Fibroblast of lung (primary cell): ENCODE measurements around the gene CELF2. TPM values are rescaled to one million over a fixed set of nuclear protein-coding genes. Genes with fewer than 3 reads are reported as not detected.

Experiments
- DNase-seq, 2 donors: peaks; one replicate each; pipeline versions ENCODE4 v3.0.0 to v3.0.0-alpha.2; 2010; ENCODE audit warnings: low read depth in 2 of 2
- H2AFZ ChIP-seq: 2 replicates; pipeline ENCODE4 v1.5.1; 2012; ENCODE audit warnings: low read length, control low read depth, inconsistent platforms
- H3K27ac ChIP-seq: 2 replicates; pipeline ENCODE4 v1.5.1; 2011; ENCODE audit warnings: low read length, control low read depth; ENCODE audit not compliant: insufficient read depth
- H3K27me3 ChIP-seq: 2 replicates; pipeline ENCODE4 v1.5.1; 2011; ENCODE audit warnings: mild to moderate bottlenecking, low read length; ENCODE audit not compliant: control insufficient read depth, insufficient read depth
- H3K36me3 ChIP-seq: 2 replicates; pipeline ENCODE4 v1.5.1; 2011; ENCODE audit warnings: low read length; ENCODE audit not compliant: control insufficient read depth, insufficient read depth
- H3K4me1 ChIP-seq: 2 replicates; pipeline ENCODE4 v1.5.1; 2011; ENCODE audit warnings: low read length; ENCODE audit not compliant: control insufficient read depth, insufficient read depth; ENCODE audit errors: extremely low read depth
- H3K4me2 ChIP-seq: 2 replicates; pipeline ENCODE4 v1.5.1; 2011; ENCODE audit warnings: low read length, control low read depth; ENCODE audit not compliant: insufficient read depth; ENCODE audit errors: extremely low read depth
- H3K4me3 ChIP-seq, 4 experiments: fragments of 200-600 bp in 1 of 4; sonication (generic) in 1 of 4; replicated peaks in 1 of 4; 2 replicates each; pipeline ENCODE4 v1.5.1; 2011 to 2016; ENCODE audit warnings: low read length in 4 of 4, low read depth in 3 of 4, mild to moderate bottlenecking in 3 of 4, control low read depth in 2 of 4, inconsistent platforms in 1 of 4, mixed read lengths in 1 of 4; ENCODE audit not compliant: insufficient read depth in 1 of 4; ENCODE audit errors: control extremely low read depth in 1 of 4
- H3K79me2 ChIP-seq: 2 replicates; pipeline ENCODE4 v1.5.1; 2012; ENCODE audit warnings: mild to moderate bottlenecking, low read length, inconsistent platforms; ENCODE audit not compliant: control insufficient read depth, insufficient read depth
- H3K9ac ChIP-seq: 2 replicates; pipeline ENCODE4 v1.5.1; 2011; ENCODE audit warnings: mild to moderate bottlenecking, low read length, control low read depth; ENCODE audit not compliant: insufficient read depth
- H3K9me3 ChIP-seq: 2 replicates; pipeline ENCODE4 v1.5.1; 2012; ENCODE audit warnings: low read depth, low read length; ENCODE audit not compliant: control insufficient read depth, insufficient read depth
- H4K20me1 ChIP-seq: 2 replicates; pipeline ENCODE4 v1.5.1; 2011; ENCODE audit warnings: low read length; ENCODE audit not compliant: control insufficient read depth, insufficient read depth; ENCODE audit errors: extremely low read depth
- EZH2 ChIP-seq: IDR thresholded peaks from 2 replicates; pipeline ENCODE4 v1.5.1; 2012; ENCODE audit warnings: low read length, control low read depth, mild to moderate bottlenecking; ENCODE audit errors: missing control alignments
- polyA plus RNA-seq, 2 donors: library from polyadenylated mRNA; depleted of rRNA in 1 of 2; stranded (reverse) in 1 of 2; unstranded in 1 of 2; fragments of >200 nt; gene quantifications; 2 replicates each; pipeline ENCODE4 v1.2.1, GENCODE V29; 2011 to 2012; ENCODE audit warnings: missing spikeins in 1 of 2
- total RNA-seq: library from RNA; depleted of rRNA; stranded (reverse); fragments of >200 nt; gene quantifications from 2 replicates; pipeline ENCODE4 v1.2.1, GENCODE V29; 2014
- TF ChIP-seq, protein P1 (sequence below), 2 donors: IDR thresholded peaks in 1 of 2; conservative IDR thresholded peaks in 1 of 2; 1 replicate in 1 of 2; 2 replicates in 1 of 2; pipeline ENCODE4 v1.5.1; 2011 to 2012; ENCODE audit warnings: low read length in 2 of 2, control low read depth in 1 of 2, inconsistent platforms in 1 of 2, low read depth in 1 of 2, mild to moderate bottlenecking in 1 of 2

Gene CELF2
- total and polyA plus RNA-seq, 2 donors (not counting 1 experiment from before 2014, with no cell fraction given): 16.9 to 25.1 TPM

DNA sequence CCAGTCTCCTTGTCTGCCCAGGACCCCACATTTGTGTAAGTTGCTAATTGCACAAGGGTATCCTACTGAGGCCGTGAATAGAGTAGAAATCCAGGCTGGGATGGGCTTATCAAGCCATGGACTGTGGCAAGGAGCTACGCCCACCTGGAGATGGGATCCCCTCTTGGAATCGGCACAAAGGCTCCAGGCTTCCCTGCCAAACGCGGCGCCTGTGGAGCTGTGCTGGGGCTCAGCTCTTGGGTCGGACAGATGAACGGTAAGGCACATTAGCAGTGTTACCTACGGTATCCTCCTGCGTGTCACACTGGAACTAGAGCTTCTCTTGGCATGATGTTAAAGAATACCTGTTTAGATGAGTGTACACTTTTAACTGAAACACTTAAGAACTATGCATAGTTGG is 196.7 kb downstream of the CELF2 start:
- H3K4me2 ChIP-seq: no peak overlapping the region
- H4K20me1 ChIP-seq: no peaks in the 10 kb centered on the region

DNA sequence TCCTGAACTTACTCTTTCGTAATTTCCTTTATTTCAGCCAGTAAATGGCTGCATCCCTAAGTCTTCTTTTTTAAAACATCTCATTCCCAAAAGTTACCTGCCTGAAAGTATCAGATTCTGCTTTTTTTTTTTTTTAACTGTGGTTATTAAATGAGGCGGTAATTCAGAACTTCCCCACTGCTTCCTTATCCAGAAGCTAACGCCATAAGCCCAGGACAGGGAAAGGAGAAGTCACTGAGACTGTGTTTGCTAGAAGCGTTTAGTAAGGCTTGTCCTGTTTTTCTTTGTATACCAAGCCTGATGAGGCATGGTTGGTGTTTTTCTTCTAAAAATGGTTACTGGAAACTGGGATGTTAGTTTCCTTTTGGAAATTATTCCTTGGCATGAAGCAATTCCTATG is 197.8 kb downstream of the CELF2 start:
- H3K9me3 ChIP-seq: no peaks in the 10 kb centered on the region
- TF ChIP-seq, protein P1, sequence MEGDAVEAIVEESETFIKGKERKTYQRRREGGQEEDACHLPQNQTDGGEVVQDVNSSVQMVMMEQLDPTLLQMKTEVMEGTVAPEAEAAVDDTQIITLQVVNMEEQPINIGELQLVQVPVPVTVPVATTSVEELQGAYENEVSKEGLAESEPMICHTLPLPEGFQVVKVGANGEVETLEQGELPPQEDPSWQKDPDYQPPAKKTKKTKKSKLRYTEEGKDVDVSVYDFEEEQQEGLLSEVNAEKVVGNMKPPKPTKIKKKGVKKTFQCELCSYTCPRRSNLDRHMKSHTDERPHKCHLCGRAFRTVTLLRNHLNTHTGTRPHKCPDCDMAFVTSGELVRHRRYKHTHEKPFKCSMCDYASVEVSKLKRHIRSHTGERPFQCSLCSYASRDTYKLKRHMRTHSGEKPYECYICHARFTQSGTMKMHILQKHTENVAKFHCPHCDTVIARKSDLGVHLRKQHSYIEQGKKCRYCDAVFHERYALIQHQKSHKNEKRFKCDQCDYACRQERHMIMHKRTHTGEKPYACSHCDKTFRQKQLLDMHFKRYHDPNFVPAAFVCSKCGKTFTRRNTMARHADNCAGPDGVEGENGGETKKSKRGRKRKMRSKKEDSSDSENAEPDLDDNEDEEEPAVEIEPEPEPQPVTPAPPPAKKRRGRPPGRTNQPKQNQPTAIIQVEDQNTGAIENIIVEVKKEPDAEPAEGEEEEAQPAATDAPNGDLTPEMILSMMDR (conservative IDR thresholded peaks at IDR 0.05 in 1 of 2, IDR thresholded peaks at IDR 0.05 in 1 of 2; ENCODE audit: low read depth in 1 of 2, low read length in 2 of 2): no peak

More for the DNA sequence above, 196.7 kb downstream of the CELF2 start:
- H3K36me3 ChIP-seq: no peaks in the 10 kb centered on the region
- no peak overlapping the region for H3K9ac ChIP-seq
- no peak overlapping the region for H3K4me3 ChIP-seq
- no peak overlapping the region for H2AFZ ChIP-seq
- no peaks in the 10 kb centered on the region for H3K4me1 ChIP-seq
- no peaks in the 10 kb centered on the region for H3K79me2 ChIP-seq
- no peak for DNase-seq
- no peaks in the 10 kb centered on the region for H3K9me3 ChIP-seq
- no peak overlapping the region for H3K27ac ChIP-seq
- TF ChIP-seq, protein P1 (conservative IDR thresholded peaks at IDR 0.05 in 1 of 2, IDR thresholded peaks at IDR 0.05 in 1 of 2; ENCODE audit: low read depth in 1 of 2, low read length in 2 of 2): no peak
- TF ChIP-seq EZH2: no peak
- H3K27me3 ChIP-seq: no peaks in the 10 kb centered on the region

DNA sequence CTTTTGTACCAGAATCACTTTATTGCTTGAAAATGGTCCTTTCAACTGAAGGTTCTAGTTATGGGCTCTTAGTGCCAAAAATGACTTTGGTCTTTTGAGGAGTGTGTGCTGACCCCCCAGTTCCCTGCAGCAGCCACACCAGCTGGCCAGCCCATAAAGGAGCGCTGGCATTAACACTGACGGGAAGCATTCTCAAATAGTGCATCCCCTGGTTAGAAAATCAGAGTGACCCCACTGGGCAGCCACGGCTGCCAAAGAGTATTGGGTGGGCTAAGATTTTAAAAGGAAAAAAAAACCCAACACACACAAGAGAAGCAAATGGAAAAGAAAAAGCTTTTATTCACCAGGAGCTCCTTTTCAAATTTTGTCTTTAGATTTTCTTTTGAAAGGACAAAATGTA is 199.8 kb downstream of the CELF2 start:
- H3K27me3 ChIP-seq: no peaks in the 10 kb centered on the region

More for the DNA sequence above, 197.8 kb downstream of the CELF2 start:
- H3K79me2 ChIP-seq: no peaks in the 10 kb centered on the region
- H3K4me2 ChIP-seq: no peak overlapping the region
- H3K27me3 ChIP-seq: no peaks in the 10 kb centered on the region
- no peaks in the 10 kb centered on the region for H3K4me1 ChIP-seq
- no peak overlapping the region for H3K9ac ChIP-seq
- H3K36me3 ChIP-seq: no peaks in the 10 kb centered on the region
- no peak overlapping the region for H3K4me3 ChIP-seq
- no peak overlapping the region for H3K27ac ChIP-seq
- H2AFZ ChIP-seq: no peak overlapping the region
- DNase-seq: no peak
- no peaks in the 10 kb centered on the region for H4K20me1 ChIP-seq

More for the DNA sequence above, 199.8 kb downstream of the CELF2 start:
- Histone ChIP-seq H3K4me3 (no peak overlapping the region), H4K20me1 (no peaks in the 10 kb centered on the region), H3K36me3 (no peaks in the 10 kb centered on the region), H3K27ac (no peak overlapping the region), H3K9ac (no peak overlapping the region), H3K4me1 (no peaks in the 10 kb centered on the region), H3K79me2 (no peaks in the 10 kb centered on the region), H3K4me2 (no peak overlapping the region), H2AFZ (no peak overlapping the region), H3K9me3 (no peaks in the 10 kb centered on the region)
- TF ChIP-seq EZH2: no peak
- TF ChIP-seq, protein P1 (conservative IDR thresholded peaks at IDR 0.05 in 1 of 2, IDR thresholded peaks at IDR 0.05 in 1 of 2; ENCODE audit: low read depth in 1 of 2, low read length in 2 of 2): no peak
- no peak for DNase-seq
